GM18861 (cell line): ENCODE results near the gene HLCS.

Experiments
- ATAC-seq: cut with Tn5 transposase; IDR thresholded peaks from one replicate; pipeline ENCODE4 v1.9.1; 2021; ENCODE audit not compliant: unreplicated experiment

The HLCS gene

DNA sequence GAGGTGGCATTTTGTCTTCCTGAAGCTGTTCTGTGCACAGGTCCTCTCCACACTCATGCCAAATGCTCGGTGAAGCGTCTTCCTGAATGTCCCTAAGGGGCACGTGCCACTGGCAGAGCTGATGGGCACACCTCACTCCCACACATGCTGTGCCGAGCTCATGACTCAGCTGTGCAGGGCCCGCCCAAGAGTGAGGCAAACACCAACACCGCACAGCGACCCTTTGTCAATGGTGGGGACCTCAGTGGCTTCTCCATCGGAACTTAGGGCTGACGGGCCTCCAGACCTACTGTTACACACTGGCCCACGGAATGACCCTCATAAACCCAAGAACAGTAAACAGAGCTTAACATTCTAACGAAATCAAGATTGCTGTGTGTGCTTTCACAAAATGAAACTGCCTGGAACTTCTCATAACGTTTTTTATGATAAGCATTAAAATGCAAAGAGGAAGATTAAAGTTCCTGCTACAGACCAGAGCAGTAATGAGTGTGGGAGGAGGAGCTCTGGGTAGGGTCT lies 178.3 kb downstream of the HLCS start:
- no peak for ATAC-seq

DNA sequence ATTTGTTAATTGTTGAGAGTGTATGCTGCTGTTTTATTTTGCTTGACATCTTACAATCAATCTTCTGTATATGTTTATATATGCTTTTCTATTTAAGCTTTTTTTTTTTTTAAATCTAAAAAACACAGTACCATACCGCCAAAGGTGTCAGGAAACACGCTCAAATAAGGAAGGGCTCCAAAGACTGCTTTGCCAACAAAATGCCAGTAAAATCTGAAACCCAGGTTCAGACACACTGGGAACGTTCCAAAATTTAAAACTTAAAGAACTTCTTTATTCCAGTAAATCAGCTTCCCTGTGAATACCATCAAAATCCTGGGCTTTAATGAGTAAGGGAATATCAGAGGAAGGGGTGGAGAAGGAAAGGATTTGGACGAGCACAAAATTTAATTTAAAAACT lies 180.3 kb downstream of the HLCS start:
- ATAC-seq = no peak

GRCh38 chr21:36785615-36786014 lies 180.9 kb downstream of the HLCS start:
- no peak for ATAC-seq

DNA sequence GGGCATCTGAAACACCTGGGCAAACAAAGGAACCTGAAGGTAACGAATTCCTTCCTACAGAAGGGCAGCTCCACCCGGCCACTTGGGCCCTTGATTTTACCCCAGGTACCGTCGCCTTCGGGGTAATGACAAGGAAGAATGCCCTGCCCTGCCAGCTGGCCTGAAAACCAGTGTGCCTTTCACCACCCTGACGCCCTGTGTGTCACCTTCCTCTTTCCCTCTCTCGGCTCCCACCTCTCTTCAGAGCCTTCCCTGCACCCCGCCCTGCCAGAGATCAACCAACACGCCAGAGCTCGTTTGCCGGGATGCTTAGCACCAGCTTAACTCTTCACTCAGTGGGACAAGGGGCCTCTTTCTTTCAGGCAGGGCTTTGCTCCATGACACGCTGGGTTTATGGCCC lies 181.5 kb downstream of the HLCS start:
- ATAC-seq = no peak

GRCh38 chr21:36783612-36784374 lies 182.7 kb downstream of the HLCS start:
- ATAC-seq = no peak

- no peak for ATAC-seq
These were observed 185.6 kb downstream of the HLCS start for GRCh38 chr21:36780861-36781260.

- ATAC-seq = no peak
These were observed 189.4 kb downstream of the HLCS start for GRCh38 chr21:36776981-36777617.

- no peak for ATAC-seq
These were observed 192.5 kb downstream of the HLCS start for GRCh38 chr21:36773995-36774394.

DNA sequence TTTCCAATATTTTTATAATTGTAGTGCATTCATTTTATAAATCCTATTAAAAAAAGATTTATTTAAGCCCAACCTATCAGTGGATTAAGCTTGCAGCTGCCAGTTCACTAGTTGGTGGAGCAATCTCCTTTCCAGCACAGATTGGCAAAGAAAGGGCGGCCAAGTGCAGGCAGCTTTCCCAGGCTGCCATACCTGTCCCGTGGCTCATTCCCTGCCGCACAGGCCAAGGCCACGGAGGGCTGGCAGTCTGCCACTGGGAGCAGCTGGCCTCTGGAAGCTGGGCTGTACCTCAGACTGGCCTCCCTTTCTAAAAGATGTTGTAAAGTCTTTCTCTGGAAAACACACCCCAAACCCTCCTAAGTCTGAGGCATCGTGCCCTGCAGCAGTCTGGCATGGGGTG lies 193.4 kb downstream of the HLCS start:
- ATAC-seq = no peak

DNA sequence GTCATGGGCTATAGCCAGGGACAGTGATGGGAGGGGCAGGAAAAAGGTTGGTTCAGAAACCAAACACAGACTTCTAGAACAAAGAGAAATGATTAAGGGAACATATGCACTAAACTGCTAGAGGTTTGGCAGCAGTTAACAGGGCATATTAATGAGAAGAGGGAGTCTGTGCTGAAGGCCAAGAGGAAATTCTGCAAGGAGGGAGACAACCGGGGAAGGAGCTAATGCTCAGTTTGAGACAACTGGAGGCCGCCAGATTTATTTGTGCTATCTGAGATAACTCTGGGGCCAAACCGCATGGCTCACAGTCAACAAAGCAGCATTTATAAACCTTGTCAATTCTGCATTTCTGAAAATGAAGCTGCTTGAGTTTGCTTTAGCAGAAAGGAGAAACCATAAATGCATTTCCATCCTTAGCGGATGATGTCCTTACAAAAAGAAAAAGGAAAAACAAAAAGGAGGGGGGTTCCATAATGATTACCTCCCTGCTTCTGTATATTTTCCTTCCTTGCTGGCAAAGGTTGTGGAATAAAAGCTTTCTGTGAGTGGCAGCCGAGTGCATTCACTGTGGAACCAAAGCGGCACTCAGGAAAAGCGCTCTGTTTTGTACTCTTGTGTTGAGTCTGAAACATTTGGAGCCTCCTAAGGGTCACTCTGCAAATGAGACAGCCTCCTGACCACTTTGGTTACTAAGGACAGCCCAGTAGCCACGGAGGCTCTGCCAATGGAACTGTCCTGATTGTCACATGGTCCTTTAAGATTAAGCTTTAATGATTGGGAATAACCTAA lies 197.2 kb downstream of the HLCS start:
- no peak for ATAC-seq

GRCh38 chr21:36768496-36768895 lies 198.0 kb downstream of the HLCS start:
- ATAC-seq = no peak

- no peak for ATAC-seq
These were observed 199.4 kb downstream of the HLCS start for GRCh38 chr21:36767096-36767495.

DNA sequence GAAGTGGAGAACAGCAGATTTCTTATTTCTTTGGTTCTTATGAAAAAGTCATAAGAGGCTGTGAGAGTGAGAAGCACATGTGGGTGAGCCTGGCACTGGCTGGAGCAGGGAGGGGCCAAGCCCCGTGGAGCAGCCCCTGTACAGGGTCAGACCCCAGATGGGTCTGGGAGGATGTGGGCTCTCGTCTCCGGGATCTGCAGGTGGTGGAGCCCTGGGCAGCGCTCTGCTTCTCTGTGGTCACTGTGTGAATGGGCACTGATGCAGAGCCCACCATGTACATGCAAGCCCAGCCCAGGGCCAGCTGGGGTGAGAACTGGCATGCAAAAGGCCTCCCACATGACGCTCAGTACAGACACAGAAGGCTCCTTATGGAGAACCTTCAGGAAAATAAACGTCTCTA lies 200.0 kb downstream of the HLCS start:
- no peak for ATAC-seq

- no peak for ATAC-seq
These were observed 201.2 kb downstream of the HLCS start for GRCh38 chr21:36765229-36765628.

GRCh38 chr21:36763305-36763704 lies 203.2 kb downstream of the HLCS start:
- ATAC-seq = no peak

DNA sequence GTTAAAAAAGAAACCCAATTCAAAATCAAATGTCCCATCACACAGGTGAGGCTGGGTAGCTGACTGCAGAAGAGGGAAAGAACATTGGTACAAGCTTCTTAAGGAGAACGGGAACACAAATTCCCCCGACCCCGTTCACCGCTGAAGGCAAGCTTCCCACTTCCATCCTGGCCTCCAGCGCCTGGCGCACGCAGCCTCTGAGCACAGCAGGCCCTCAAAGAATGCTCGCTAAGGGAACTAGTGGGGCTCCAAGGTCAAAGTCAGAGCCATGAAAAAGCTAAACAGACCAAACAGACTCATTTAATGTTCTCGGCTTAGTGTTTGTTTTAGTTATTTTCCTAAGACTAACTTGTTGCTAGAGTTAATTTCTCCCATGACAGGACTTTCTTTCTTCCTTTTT lies 203.8 kb downstream of the HLCS start:
- ATAC-seq = no peak

DNA sequence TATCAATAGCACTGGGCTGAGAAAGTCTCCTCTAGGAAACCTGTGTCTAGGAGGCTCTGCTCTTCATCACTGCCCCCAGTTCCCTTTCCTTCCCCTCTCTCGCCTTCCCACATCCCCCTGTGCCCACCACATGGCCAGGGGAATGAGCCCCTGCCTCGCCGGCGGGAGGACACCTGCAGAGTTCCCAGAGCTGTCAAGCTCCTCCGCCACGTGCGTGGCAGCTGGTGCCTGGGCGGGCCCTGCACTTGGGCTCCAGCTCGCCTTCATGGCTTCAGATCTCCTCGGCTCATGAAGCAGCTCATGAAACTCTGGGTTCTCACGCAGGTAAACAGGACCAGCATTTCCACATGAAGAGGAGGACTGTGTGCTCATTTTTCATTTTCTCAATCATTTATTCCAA lies 204.8 kb downstream of the HLCS start:
- ATAC-seq = no peak

- ATAC-seq = no peak
These were observed 207.0 kb downstream of the HLCS start for GRCh38 chr21:36759348-36760083.

- no peak for ATAC-seq
These were observed 209.3 kb downstream of the HLCS start for GRCh38 chr21:36757196-36757595.

GRCh38 chr21:36756527-36756926 lies 209.9 kb downstream of the HLCS start:
- ATAC-seq = no peak

GRCh38 chr21:36754241-36754898 lies 212.1 kb downstream of the HLCS start:
- no peak for ATAC-seq
